ENCODE data around the gene NUTF2.
A peak's percentile ranks its signal among the peaks of the same experiment; 100 is the strongest.

The NUTF2 gene

DNA sequence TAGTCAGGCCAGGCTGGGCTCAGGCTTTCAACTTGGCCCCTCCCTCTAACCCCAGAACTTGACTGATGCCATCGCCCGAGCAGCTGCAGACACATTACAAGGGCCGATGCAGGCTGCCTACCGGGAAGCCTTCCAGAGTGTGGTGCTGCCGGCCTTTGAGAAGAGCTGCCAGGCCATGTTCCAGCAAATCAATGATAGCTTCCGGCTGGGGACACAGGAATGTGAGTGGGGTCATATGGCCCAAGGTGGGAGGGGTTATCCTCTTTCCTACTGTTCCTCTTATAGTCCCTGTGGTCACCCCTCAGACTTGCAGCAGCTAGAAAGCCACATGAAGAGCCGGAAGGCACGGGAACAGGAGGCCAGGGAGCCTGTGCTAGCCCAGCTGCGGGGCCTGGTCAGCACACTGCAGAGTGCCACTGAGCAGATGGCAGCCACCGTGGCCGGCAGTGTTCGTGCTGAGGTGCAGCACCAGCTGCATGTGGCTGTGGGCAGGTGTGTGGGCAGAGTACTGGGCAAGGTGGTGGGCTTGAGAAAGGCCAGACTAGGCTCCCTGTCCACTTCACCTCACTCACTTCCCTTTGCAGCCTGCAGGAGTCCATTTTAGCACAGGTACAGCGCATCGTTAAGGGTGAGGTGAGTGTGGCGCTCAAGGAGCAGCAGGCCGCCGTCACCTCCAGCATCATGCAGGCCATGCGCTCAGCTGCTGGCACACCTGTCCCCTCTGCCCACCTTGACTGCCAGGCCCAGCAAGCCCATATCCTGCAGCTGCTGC is 35.8 kb downstream of the NUTF2 start:
- no peak for DNase-seq (ENCODE audit: low read depth)
- no peak for TF ChIP-seq CTCF (IDR thresholded peaks at IDR 0.05; ENCODE audit: control insufficient read depth, insufficient read depth, low read depth, low read length, missing control alignments)

DNA sequence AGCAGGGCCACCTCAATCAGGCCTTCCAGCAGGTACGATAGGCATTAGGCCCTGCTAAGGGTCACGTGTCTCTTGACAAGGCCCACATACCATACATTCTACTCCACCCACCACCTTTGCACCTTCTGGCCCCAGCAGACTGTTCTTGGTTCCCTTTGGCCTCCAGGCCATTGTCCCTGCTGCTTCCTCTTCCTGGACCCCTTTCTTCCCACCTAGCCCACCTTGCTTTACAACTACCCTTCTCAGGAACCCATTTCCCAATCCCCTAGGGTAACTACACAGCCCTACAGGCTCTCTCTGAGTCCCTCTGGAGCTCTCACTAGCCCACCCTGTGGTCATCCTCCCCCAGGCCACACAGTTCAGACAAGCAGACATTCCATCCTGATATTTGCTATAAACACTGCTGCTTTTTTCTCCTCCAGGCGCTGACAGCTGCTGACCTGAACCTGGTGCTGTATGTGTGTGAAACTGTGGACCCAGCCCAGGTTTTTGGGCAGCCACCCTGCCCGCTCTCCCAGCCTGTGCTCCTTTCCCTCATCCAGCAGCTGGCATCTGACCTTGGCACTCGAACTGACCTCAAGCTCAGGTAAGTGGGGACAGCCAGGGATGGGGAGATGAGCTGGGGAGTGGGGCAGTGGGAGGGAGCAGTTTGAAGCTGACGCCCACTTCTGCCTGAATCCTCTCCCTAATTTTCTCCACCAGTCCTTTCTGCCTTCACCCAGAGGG is 36.6 kb downstream of the NUTF2 start:
- no peak overlapping the region for H3K4me3 ChIP-seq (ENCODE audit: control insufficient read depth, low read depth, low read length)
- DNase-seq (ENCODE audit: low read depth) = no peak
- no peak for TF ChIP-seq CTCF (IDR thresholded peaks at IDR 0.05; ENCODE audit: control insufficient read depth, insufficient read depth, low read depth, low read length, missing control alignments)

More for the DNA sequence above, 35.8 kb downstream of the NUTF2 start:
- H3K4me3 ChIP-seq (ENCODE audit: control insufficient read depth, low read depth, low read length) = no peak overlapping the region

DNA sequence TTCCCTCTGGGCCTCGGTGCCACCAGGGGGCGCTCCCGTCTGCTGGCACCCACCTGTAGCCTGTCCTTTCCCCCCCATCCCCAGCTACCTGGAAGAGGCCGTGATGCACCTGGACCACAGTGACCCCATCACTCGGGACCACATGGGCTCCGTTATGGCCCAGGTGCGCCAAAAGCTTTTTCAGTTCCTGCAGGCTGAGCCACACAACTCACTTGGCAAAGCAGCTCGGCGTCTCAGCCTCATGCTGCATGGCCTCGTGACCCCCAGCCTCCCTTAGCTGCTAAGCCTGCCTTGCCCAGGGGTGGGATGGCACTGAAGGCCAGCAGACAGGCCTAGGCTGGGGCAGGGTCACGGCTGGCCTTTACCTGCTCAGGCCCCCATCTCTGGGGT is 37.1 kb downstream of the NUTF2 start:
- no peak for DNase-seq (ENCODE audit: low read depth)

GRCh38 chr16:67884684-67885083 is 38.0 kb downstream of the NUTF2 start, which contains the start of gene NRN1L:
TSS of gene NRN1L (plus strand) at chr16:67884885. CDS start at chr16:67884904, 19 bp downstream.
- H3K4me3 ChIP-seq (ENCODE audit: control insufficient read depth, low read depth, low read length) = no peak within 1 kb of the TSS
- TF ChIP-seq CTCF (IDR thresholded peaks at IDR 0.05; ENCODE audit: control insufficient read depth, insufficient read depth, low read depth, low read length, missing control alignments) = no peak
- no peak for DNase-seq (ENCODE audit: low read depth)

More for the DNA sequence above, 37.1 kb downstream of the NUTF2 start:
- peak; percentile 89 for TF ChIP-seq CTCF (IDR thresholded peaks at IDR 0.05; ENCODE audit: control insufficient read depth, insufficient read depth, low read depth, low read length, missing control alignments)
- no peak overlapping the region for H3K4me3 ChIP-seq (ENCODE audit: control insufficient read depth, low read depth, low read length)

GRCh38 chr16:67885545-67885944 is 38.8 kb downstream of the NUTF2 start:
- no peak for TF ChIP-seq CTCF (IDR thresholded peaks at IDR 0.05; ENCODE audit: control insufficient read depth, insufficient read depth, low read depth, low read length, missing control alignments)
- H3K4me3 ChIP-seq (ENCODE audit: control insufficient read depth, low read depth, low read length) = no peak overlapping the region
- DNase-seq (ENCODE audit: low read depth) = no peak

GRCh38 chr16:67885976-67886375 is 39.2 kb downstream of the NUTF2 start:
- TF ChIP-seq CTCF (IDR thresholded peaks at IDR 0.05; ENCODE audit: control insufficient read depth, insufficient read depth, low read depth, low read length, missing control alignments) = no peak
- H3K4me3 ChIP-seq (ENCODE audit: control insufficient read depth, low read depth, low read length) = no peak overlapping the region
- DNase-seq (ENCODE audit: low read depth) = no peak

Measured in AG09309 (cell line).